ENCODE results near the gene NDUFV1. TPM values are rescaled to one million over a fixed set of nuclear protein-coding genes. Genes with fewer than 3 reads are reported as not detected.
"Not testable (repeated sequence)": the region's sequence is repeated elsewhere in the genome, so short reads cannot be mapped to it uniquely, and the experiment has no call there.

Gene NDUFV1
- polyA plus RNA-seq, 3 donors: 122 to 177 (median 125) TPM

DNA sequence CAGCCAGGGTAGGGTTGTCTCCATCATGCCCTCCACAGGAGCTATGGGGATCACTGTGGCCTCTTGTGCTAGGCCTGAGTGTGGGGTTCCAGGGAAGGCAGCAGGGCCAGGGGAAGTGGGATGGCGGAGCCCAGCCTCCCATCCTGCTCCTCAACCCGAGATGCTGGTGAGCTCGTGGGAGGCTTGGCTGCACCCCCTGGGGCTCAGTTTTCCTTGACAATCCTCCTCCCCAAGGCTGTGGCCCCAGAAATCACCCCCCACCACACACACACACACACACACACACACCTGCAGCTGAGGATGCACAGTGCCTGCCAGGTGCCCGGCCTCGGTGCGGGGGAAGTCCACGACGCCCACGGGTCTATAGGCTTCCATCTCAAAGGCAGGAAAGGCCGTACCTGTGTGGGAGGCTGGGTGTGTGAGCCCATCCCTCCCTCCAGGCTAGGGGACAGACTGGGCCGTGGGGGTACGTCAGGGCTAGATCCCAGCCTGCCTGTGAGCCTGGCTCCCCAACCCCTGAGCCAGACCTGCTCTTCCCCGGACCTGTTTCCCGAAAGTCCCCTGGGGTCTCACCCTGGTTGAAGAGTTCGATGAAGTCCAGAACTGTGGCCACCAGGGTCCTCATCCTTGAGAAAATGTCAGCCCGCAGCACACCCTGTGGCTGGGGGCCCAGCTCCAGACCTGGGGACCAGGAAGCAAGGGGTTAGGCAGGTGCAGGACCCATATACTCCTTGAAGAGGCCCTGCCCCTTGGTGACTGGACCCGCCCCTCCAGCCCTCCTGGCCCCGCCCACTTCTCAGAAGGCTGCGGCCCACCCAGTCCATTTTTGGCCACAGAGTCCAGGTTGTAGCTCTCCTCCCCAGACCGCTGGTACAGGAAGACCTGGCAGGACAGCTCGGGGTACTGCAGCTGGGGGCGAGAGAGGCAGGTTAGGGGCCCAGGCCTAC is 38.0 kb downstream of the NDUFV1 start:
- no peak overlapping the region for H3K27ac ChIP-seq (ENCODE audit: low read depth, low read length)
- 82 to 91% (median 88%) methylated on average over 22 of the region's 22 CpGs for WGBS, 3 donors

DNA sequence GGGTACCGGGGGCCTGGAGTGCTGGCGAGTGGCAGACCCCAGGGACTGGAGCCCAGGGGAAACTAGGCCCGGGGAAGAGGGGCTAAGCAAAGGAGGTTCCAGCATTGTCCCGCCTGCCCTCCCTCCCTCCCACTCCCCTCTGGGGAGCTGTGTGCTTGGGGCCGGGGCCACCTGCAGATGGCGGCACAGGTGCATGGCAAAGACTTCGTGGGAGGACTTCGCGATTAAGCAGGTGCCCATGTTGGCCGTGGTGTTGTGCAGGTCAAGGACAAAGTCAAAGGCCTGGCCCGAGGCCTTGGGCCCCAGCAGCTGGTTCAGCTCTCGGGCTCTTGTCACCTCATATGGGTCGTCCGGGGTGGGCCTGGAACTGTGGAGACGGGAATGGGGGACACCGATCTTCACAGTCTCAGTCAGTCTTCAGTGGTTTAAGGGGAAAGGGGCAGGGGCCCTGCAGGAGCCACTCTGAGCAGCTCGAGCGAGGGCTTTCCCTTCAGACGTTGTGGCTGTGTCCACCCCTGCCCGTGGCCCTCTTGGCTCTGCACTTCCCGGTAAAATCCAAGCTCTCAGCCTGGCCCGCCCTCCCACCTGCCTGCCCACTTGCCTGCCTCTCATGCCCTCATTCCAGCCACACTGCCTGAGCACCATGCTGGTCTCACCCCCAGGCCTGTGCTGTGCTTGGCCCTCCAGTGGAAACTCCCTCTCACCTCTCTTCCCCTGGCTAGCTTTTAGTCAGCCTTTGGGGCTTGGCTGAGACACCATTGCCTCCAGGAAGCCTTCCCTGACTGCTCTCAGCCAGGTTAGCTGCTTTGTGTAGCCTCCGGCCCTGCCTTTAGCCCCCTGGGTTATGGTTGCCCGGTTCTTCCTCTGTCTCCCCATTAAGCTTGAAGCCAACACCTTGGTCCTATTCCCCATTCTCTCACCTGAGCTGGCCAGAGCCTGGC is 39.1 kb downstream of the NDUFV1 start:
- 51 to 81% (median 73%) methylated on average over 21 to 24 of the region's 24 CpGs for WGBS, 3 donors
- no peak overlapping the region for H3K27ac ChIP-seq (ENCODE audit: low read depth, low read length)

DNA sequence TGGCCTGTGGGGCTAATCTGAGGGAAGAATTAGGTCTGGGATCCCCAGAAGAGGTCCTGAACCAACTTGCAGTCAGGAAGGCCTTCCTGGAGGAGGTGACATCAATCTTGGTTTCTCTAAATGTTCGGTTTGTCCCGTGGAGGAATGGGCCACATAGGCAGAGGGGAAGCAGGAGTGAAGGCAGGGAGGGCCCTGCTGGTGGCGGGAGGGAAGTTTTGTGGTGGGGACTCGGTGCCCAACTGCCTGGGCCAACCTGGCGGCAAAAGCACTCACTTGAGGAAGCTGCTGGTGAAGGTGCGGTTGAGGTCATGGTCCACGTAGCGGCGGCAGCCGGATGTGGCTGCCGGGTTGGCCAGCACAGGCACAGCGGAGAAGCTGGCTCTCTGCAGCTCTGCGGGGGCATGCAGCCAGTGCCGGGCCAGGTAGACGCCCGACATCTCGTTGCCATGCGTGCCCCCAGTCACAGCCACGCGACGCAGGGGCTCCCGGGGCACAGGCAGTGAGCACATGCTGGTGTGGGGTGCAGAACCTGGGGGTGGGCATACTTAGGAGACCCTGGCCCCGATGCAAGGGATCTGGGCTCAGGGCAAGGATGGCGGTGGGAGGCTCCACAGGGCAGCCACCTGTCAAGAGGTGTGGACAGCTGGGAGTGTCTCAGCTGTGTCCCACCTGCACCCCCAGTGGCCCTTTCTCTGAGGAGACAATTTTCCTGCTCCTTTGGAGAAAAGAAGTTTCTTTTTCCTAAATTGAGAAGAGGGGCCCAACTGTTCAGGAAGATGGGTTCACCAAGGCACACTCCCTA is 40.0 kb downstream of the NDUFV1 start:
- no peak overlapping the region for H3K27ac ChIP-seq (ENCODE audit: low read depth, low read length)
- 44 to 74% (median 51%) methylated on average over 18 to 24 of the region's 24 CpGs for WGBS, 3 donors

GRCh38 chr11:67647471-67647870 is 40.7 kb downstream of the NDUFV1 start:
- no peak overlapping the region for H3K27ac ChIP-seq (ENCODE audit: low read depth, low read length)
- 47 to 82% (median 49%) methylated on average over 15 of the region's 15 CpGs for WGBS, 3 donors

DNA sequence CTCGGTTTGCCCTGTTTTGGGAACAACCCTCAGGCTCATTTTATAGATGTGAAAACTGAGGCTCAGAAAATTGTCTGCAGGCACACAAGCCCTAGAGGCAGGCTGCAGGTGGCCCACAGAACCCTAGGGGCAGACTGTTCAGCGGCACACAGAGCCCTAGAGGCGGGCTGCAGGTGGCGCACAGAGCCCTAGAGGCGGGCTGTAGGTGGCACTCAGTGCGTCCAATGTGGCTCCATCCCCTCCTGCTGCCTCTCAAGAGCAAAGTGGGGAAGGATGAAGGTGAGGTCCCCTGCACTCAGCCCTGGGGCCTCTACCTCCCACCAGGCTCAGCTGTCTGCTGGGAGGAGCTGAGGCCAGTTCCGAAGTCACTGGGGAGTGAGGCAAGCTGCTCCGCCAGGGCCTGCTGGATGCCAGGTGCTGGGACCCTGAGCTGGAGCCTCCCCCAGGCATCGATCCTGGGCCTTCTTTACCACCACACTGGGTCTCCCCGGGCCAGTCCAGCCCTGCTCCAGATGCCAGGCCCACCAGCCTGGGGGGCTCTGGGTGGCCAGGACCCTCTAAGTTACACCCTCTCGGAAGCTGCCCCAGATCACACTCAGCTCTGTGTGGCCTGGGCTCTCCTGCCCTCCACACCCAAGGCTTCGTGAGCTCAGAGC is 41.5 kb downstream of the NDUFV1 start:
- no peak overlapping the region for H3K27ac ChIP-seq (ENCODE audit: low read depth, low read length)
- 41 to 60% (median 46%) methylated on average over 12 of the region's 12 CpGs for WGBS, 3 donors

- WGBS, 3 donors: 30 to 80% (median 49%) methylated on average over 12 of the region's 12 CpGs
Measured at GRCh38 chr11:67648796-67649613, 42.3 kb downstream of the NDUFV1 start.

GRCh38 chr11:67649634-67650510 is 43.1 kb downstream of the NDUFV1 start:
- H3K27ac ChIP-seq (ENCODE audit: low read depth, low read length): no peak overlapping the region
- WGBS, 3 donors: 73 to 77% (median 75%) methylated on average over 22 of the region's 22 CpGs

More at GRCh38 chr11:67648796-67649613, 42.3 kb downstream of the NDUFV1 start:
- no peak overlapping the region for H3K27ac ChIP-seq (ENCODE audit: low read depth, low read length)

GRCh38 chr11:67651976-67652781 is 45.4 kb downstream of the NDUFV1 start:
- WGBS, 3 donors: 47 to 57% (median 53%) methylated on average over 12 to 13 of the region's 13 CpGs
- H3K27ac ChIP-seq (ENCODE audit: low read depth, low read length): no peak overlapping the region

- WGBS, 3 donors: 80 to 88% (median 81%) methylated on average over 14 to 15 of the region's 15 CpGs
- H3K27ac ChIP-seq (ENCODE audit: low read depth, low read length): no peak overlapping the region
Measured at GRCh38 chr11:67652965-67653845, 46.5 kb downstream of the NDUFV1 start.

GRCh38 chr11:67654225-67654624 is 47.5 kb downstream of the NDUFV1 start:
- WGBS, 3 donors: 65 to 83% (median 72%) methylated on average over 9 of the region's 9 CpGs

DNA sequence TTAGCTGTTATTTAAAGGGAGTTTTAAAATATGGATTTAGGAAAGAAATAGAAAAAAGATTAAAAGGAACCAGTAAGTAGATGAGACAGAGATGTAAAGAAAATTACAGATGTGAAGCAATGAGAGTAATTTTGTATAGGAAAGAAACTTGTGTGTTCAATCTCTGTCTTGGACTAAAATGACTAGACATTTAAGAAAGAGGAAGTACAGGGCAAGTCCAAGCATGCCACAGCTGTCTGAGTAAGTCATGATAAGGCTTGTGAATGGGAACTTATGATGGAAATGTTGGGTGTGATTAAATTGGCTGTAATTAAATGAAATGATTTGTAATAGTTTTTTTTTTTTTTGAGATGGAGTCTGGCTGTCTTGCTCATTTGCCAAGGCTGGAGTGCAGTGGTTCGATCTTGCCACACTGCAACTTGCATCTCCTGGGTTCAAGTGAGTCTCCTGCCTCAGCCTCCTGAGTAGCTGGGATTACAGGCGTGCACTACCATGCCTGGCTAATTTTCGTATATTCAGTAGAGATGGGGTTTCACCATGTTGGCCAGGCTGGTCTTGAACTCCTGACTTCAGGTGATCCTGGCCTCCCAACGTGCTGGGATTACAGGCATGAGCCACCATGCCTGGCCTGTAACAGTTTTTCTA is 49.7 kb downstream of the NDUFV1 start:
- 86 to 96% (median 92%) methylated on average over 4 of the region's 4 CpGs for WGBS, 3 donors

More at GRCh38 chr11:67654225-67654624, 47.5 kb downstream of the NDUFV1 start:
- H3K27ac ChIP-seq (ENCODE audit: low read depth, low read length): no peak overlapping the region

GRCh38 chr11:67657300-67657699 is 50.6 kb downstream of the NDUFV1 start:
- no peak overlapping the region for H3K27ac ChIP-seq (ENCODE audit: low read depth, low read length)
- WGBS, 3 donors: 37 to 45% (median 44%) methylated on average over 3 of the region's 3 CpGs

More for the DNA sequence above, 49.7 kb downstream of the NDUFV1 start:
- H3K27ac ChIP-seq (ENCODE audit: low read depth, low read length): no peak overlapping the region

- WGBS, 3 donors: 58 to 61% (median 59%) methylated on average over 5 of the region's 5 CpGs
- not testable (repeated sequence) for H3K27ac ChIP-seq (ENCODE audit: low read depth, low read length)
Measured at GRCh38 chr11:67659651-67660165, 53.0 kb downstream of the NDUFV1 start.

GRCh38 chr11:67660752-67661151 is 54.0 kb downstream of the NDUFV1 start:
- not testable (repeated sequence) for H3K27ac ChIP-seq (ENCODE audit: low read depth, low read length)
- WGBS, 3 donors: 76% methylated on average over 5 of the region's 5 CpGs
